ENCODE data around the gene MRPL3. TPM values are rescaled to one million over a fixed set of nuclear protein-coding genes. Genes with fewer than 3 reads are reported as not detected.

Gene MRPL3
- total RNA-seq, 1 experiment from 2014 or later: 164 TPM

DNA sequence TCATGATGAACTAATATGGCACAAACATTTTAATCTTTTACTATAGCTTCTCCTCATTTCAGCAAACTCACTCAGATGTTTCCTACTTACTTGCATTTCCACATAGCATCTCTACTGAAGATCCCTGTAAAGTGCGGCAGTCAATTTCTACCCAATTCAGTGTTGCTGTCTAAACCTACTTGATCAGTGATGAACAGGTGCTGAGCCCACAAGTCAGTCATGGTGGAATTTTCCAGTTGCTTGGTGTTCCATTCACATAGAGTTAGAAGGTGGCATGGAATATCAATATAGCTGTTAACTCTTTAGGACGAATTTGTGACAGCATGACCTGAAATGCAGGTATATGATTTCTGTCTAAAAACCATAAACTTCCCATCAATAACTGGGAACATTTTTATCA lies 22.7 kb downstream of the MRPL3 start:
- Histone ChIP-seq H3K4me3 (no peak overlapping the region), H3K9me3 (replicated peaks) (no peaks in the 10 kb centered on the region), H3K4me1 (replicated peaks) (no peaks in the 10 kb centered on the region), H3K36me3 (peaks cover 35% of the 10 kb centered on the region), H3K27me3 (replicated peaks) (no peaks in the 10 kb centered on the region), H3K27ac (no peak overlapping the region)
- DNase-seq (ENCODE audit: low read depth in 1 of 2, low spot score in 2 of 2): no peak

DNA sequence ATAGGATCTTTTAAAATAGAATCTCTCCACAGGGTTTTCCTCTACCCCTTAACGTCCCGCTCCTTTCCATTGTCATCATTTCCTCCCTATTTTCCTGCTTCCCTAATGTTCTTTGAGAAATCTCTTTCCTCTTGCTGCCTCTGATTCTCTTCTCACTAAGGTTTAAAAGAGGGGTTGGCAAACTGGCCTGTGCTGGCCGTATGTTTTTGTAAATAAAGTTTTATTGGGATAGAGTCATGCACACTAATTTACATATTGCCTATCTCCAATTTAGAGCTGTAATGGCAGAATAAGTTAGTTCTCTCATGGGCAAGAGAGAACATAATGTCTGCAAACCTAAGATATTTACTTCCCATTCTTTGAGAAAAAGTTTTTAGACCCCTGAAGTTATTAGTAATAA lies 25.0 kb downstream of the MRPL3 start:
- H3K36me3 ChIP-seq: peaks cover 22% of the 10 kb centered on the region

DNA sequence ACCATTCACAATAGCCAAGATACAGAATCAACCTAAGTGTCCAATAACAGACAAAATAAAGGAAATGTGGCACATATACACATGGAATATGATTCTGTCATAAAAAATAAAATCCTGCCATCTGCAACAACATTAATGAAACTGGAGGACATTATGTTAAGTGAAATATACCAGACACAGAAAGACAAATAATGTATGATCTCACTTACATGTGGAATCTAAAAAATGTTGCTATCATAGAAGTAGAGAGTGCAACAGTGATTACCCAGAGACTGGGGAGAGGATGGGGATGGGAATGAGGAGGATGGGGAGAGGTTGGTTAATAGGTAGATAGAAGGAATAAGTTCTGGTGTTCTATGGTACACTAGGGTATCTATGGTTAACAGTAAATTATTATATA lies 28.7 kb downstream of the MRPL3 start:
- Histone ChIP-seq H3K9me3 (replicated peaks) (no peaks in the 10 kb centered on the region), H3K27me3 (replicated peaks) (no peaks in the 10 kb centered on the region), H3K4me1 (replicated peaks) (no peaks in the 10 kb centered on the region), H3K27ac (no peak overlapping the region), H3K36me3 (peaks cover 29% of the 10 kb centered on the region), H3K4me3 (no peak overlapping the region)
- no peak for DNase-seq (ENCODE audit: low read depth in 1 of 2, low spot score in 2 of 2)

More for the DNA sequence above, 25.0 kb downstream of the MRPL3 start:
- Histone ChIP-seq H3K4me3 (no peak overlapping the region), H3K4me1 (replicated peaks) (no peaks in the 10 kb centered on the region), H3K27me3 (replicated peaks) (no peaks in the 10 kb centered on the region), H3K27ac (no peak overlapping the region), H3K9me3 (replicated peaks) (no peaks in the 10 kb centered on the region)
- DNase-seq (ENCODE audit: low read depth in 1 of 2, low spot score in 2 of 2): no peak

DNA sequence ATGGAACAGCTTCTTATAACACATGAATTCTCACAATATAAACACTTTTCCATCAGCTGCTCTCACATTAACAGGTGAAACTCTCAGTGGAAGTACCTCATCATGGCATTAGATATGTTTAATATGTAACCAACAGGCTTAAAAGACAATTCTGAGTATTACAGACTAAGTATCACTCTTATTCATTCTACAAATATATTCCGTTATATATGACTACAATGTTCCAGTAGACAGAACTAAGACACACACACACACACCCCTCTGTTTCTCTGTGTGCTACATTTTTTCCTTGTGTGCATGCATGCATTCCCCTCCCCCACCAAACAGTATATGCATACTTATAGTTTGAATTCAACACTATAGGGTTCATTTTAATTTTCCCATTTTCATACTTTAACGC lies 32.4 kb downstream of the MRPL3 start:
- no peak for DNase-seq (ENCODE audit: low read depth in 1 of 2, low spot score in 2 of 2)
- Histone ChIP-seq H3K4me1 (replicated peaks) (no peaks in the 10 kb centered on the region), H3K9me3 (replicated peaks) (no peaks in the 10 kb centered on the region), H3K27me3 (replicated peaks) (no peaks in the 10 kb centered on the region), H3K27ac (no peak overlapping the region), H3K4me3 (no peak overlapping the region), H3K36me3 (peaks cover 50% of the 10 kb centered on the region)

DNA sequence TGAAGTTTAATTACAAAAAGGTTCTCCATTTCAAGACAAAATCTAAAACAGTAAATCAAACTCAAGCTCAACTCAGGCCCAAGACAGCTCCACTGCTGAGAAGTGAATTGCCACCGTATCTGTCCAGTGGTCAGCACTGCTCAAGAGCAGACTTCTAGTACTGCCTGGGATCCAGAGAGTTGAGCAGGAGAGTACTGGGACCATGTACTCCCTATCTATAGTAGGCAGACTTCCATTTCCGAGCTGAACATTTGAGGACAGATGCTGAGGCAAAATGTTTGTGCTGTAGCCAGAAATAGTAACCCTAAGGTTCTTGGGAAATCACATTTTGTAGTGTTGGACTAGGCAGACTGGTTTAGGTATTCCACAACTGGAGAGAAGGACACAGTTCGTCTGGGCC lies 44.1 kb downstream of the MRPL3 start:
- H3K4me1 ChIP-seq (replicated peaks): no peaks in the 10 kb centered on the region
- no peaks in the 10 kb centered on the region for H3K9me3 ChIP-seq (replicated peaks)
- H3K27me3 ChIP-seq (replicated peaks): no peaks in the 10 kb centered on the region
- H3K4me3 ChIP-seq: no peak overlapping the region
- no peak overlapping the region for H3K27ac ChIP-seq
- peaks cover 10% of the 10 kb centered on the region; the same call in 1 of the 2 replicates for H3K36me3 ChIP-seq
- DNase-seq (ENCODE audit: low read depth in 1 of 2, low spot score in 2 of 2): no peak

DNA sequence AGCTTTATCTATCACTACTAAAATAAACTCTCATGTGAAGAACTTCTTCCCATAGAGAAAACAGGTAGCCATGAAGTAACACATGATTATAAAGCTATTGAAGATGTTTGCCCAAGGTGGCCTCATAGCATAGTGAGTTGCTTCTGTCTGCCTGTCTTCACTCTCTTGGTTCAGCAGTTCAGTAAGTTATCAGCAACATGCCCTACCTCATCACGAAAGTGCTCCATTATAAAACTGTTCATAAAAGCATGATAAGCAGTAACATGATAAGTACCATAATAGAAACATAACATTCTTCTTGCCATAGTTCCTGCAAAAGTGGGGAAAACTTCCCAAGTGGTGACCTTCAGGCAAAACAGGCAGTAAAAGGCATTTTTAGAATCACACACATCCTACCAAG lies 45.6 kb downstream of the MRPL3 start:
- peaks cover 7% of the 10 kb centered on the region; the same call in 1 of the 2 replicates for H3K36me3 ChIP-seq
- H3K9me3 ChIP-seq (replicated peaks): no peaks in the 10 kb centered on the region
- no peaks in the 10 kb centered on the region for H3K4me1 ChIP-seq (replicated peaks)
- H3K27me3 ChIP-seq (replicated peaks): no peaks in the 10 kb centered on the region
- no peak for DNase-seq (ENCODE audit: low read depth in 1 of 2, low spot score in 2 of 2)
- H3K4me3 ChIP-seq: no peak overlapping the region
- H3K27ac ChIP-seq: no peak overlapping the region

DNA sequence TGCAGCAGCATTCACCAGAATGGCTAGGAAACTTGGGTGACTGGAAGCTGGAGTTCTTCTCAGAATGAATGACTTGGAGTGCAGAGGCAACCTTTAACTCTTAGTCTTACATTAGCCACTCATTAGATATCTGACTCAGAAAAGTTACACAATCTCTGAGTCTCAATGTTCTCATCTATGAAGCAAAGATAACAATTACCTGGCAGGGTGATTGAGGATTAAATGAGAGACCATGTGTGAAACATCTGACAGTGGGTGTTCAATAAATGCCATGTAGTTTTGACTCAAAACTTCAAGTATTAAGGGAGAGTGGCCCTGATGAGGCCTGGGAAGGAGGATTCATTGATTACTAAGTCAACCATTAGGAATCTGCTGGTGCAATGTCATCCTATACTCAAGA lies 48.3 kb downstream of the MRPL3 start:
- Histone ChIP-seq H3K9me3 (replicated peaks) (no peaks in the 10 kb centered on the region), H3K4me1 (replicated peaks) (no peaks in the 10 kb centered on the region), H3K36me3 (no peaks in the 10 kb centered on the region), H3K27me3 (replicated peaks) (no peaks in the 10 kb centered on the region), H3K4me3 (no peak overlapping the region), H3K27ac (no peak overlapping the region)
- DNase-seq (ENCODE audit: low read depth in 1 of 2, low spot score in 2 of 2): no peak

DNA sequence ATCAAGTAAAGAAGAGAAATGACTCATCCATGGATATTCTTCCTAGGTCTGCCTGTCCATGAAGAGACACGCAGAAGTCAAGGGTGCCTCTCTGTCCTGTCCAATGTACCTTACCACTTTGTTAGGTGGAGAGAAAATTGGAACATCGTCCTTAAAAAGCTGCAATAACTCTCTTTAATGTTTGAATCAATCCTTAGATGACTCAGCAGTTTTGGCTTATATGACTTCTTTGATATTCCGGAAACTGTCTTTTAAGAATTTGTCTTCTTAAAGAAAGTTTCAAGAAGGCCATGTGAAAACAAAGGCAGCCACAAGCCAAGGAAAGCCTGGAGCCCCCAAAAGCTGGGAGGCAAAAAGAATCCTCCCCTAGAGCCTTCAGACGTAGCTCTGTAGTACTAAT lies 49.2 kb downstream of the MRPL3 start:
- Histone ChIP-seq H3K36me3 (no peaks in the 10 kb centered on the region), H3K4me3 (no peak overlapping the region), H3K9me3 (replicated peaks) (no peaks in the 10 kb centered on the region), H3K27me3 (replicated peaks) (no peaks in the 10 kb centered on the region), H3K4me1 (replicated peaks) (no peaks in the 10 kb centered on the region), H3K27ac (no peak overlapping the region)
- no peak for DNase-seq (ENCODE audit: low read depth in 1 of 2, low spot score in 2 of 2)

DNA sequence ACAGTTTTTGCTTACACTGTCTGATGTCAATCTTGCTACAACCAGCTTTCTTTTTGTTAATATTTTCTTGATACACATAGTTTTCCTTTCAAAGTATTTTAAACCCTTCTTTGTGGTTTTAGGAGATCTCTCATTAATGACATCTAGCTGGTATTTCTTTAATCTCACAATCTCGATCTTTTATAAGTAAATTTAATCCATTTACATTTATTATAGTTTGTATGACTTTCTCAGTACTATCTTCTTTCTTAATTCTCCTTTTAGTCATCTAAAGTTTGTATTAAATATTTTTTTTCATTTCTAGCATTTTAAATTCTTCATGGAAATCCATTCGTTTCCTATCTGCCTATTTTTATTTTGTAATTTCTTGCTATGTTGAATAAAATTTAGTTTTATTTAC lies 55.4 kb downstream of the MRPL3 start:
- Histone ChIP-seq H3K4me1 (replicated peaks) (no peaks in the 10 kb centered on the region), H3K4me3 (no peak overlapping the region), H3K36me3 (no peaks in the 10 kb centered on the region), H3K9me3 (replicated peaks) (no peaks in the 10 kb centered on the region), H3K27ac (no peak overlapping the region), H3K27me3 (replicated peaks) (no peaks in the 10 kb centered on the region)
- no peak for DNase-seq (ENCODE audit: low read depth in 1 of 2, low spot score in 2 of 2)

DNA sequence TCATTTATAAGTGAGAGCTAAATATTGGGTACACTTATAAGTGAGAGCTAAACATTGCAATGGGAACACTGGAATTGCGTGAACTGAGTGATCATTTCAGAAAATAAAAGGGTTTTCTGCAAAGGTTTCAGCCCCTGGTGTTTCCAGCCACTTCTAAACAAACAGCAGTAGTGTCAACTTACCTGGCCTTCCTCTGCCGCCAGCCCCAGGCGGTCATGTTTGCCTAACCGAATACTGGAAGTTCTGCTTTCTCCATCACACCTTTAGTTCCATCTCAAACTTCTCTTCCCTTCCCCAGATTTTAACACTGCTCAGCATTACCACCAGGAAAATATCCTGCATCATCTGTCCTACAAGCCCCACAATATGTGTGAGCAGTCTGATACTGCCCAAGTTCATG lies 58.6 kb downstream of the MRPL3 start:
- Histone ChIP-seq H3K36me3 (no peaks in the 10 kb centered on the region), H3K27ac (no peak overlapping the region), H3K4me1 (replicated peaks) (no peaks in the 10 kb centered on the region), H3K9me3 (replicated peaks) (no peaks in the 10 kb centered on the region), H3K27me3 (replicated peaks) (no peaks in the 10 kb centered on the region), H3K4me3 (no peak overlapping the region)
- no peak for DNase-seq (ENCODE audit: low read depth in 1 of 2, low spot score in 2 of 2)

DNA sequence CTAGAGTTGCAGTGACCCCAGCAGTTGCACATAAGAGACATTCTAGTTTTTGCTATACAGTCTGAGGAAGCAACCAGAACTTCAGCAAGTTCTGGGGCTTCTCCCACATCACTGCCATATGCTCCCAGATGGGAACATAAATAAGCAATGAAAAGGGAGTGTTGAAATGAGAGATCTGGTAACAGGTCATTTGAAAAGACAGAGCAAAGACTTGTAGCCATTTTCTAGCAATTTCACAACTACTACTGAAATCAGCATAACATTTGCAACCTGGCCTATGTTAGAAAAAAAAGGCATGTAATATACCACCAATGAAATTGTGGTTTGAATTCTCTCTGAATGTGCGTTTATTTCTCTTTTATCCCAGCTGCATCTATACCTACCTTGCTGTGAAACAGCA lies 63.7 kb downstream of the MRPL3 start:
- Histone ChIP-seq H3K27ac (no peak overlapping the region), H3K9me3 (replicated peaks) (no peaks in the 10 kb centered on the region), H3K36me3 (no peaks in the 10 kb centered on the region), H3K27me3 (replicated peaks) (no peaks in the 10 kb centered on the region), H3K4me3 (no peak overlapping the region), H3K4me1 (replicated peaks) (no peaks in the 10 kb centered on the region)
- no peak for DNase-seq (ENCODE audit: low read depth in 1 of 2, low spot score in 2 of 2)

DNA sequence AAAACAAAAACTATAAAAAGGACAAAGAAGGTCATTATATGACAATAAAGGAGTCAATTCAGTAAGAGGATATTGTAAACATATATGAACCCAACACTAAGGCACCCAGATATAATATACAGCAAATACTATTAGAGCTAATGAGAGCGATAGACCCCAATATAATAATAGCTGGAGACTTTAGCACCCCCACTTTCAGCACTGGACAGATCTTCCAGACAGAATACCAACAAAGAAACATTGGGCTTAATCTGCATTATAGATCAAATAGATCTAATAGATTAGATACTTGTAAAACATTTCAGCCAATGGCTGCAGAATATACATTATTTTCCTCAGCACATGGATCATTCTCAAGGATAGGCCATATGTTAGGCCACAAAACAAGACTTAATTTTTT lies 67.8 kb downstream of the MRPL3 start:
- H3K4me3 ChIP-seq: no peak overlapping the region
- no peaks in the 10 kb centered on the region for H3K4me1 ChIP-seq (replicated peaks)
- no peaks in the 10 kb centered on the region for H3K36me3 ChIP-seq
- H3K9me3 ChIP-seq (replicated peaks): no peaks in the 10 kb centered on the region
- no peak for DNase-seq (ENCODE audit: low read depth in 1 of 2, low spot score in 2 of 2)
- H3K27me3 ChIP-seq (replicated peaks): no peaks in the 10 kb centered on the region
- no peak overlapping the region for H3K27ac ChIP-seq

DNA sequence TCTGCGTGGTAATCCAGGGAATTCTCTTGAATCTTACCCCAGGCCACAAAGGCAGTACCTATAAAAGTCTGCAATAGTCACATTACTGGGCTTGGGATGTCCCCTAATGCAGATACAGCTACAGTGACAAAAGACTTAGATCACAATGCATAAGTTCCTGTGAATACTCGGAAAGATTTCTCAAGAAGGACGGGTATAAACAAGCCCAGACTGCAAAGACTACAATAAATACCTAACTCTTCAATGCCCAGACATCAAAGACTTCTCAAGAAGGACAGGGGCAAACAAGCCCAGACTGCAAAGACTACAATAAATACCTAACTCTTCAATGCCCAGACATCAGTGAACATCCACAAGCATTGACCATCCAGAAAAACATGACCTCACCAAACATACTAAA lies 70.3 kb downstream of the MRPL3 start:
- DNase-seq (ENCODE audit: low read depth in 1 of 2, low spot score in 2 of 2): no peak

DNA sequence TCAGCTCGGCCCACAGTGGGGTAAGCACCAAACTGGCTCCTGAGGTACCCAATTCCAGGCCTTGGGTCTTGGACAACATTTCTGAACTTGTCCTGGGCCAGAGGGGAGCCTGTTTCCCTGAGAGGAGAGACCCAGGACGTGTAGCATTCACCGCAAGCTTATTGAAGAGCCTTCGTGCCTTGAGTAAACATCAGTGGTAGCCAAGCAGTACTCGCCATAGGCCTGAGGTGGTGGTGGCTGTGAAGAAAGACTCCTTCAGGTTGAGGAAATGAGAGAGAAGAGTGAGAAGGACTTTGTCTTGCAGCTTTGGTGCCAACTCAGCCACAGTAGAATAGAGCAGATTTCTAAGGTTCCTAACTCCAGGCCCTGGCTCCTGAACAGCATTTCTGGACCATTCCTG lies 71.0 kb downstream of the MRPL3 start:
- H3K36me3 ChIP-seq: no peaks in the 10 kb centered on the region
- H3K27ac ChIP-seq: no peak overlapping the region
- H3K9me3 ChIP-seq (replicated peaks): no peaks in the 10 kb centered on the region
- H3K4me1 ChIP-seq (replicated peaks): no peaks in the 10 kb centered on the region
- H3K4me3 ChIP-seq: no peak overlapping the region
- no peaks in the 10 kb centered on the region for H3K27me3 ChIP-seq (replicated peaks)
- no peak for DNase-seq (ENCODE audit: low read depth in 1 of 2, low spot score in 2 of 2)

More for the DNA sequence above, 70.3 kb downstream of the MRPL3 start:
- H3K9me3 ChIP-seq (replicated peaks): no peaks in the 10 kb centered on the region
- no peaks in the 10 kb centered on the region for H3K27me3 ChIP-seq (replicated peaks)
- H3K4me1 ChIP-seq (replicated peaks): no peaks in the 10 kb centered on the region
- H3K36me3 ChIP-seq: no peaks in the 10 kb centered on the region
- no peak overlapping the region for H3K27ac ChIP-seq
- no peak overlapping the region for H3K4me3 ChIP-seq

DNA sequence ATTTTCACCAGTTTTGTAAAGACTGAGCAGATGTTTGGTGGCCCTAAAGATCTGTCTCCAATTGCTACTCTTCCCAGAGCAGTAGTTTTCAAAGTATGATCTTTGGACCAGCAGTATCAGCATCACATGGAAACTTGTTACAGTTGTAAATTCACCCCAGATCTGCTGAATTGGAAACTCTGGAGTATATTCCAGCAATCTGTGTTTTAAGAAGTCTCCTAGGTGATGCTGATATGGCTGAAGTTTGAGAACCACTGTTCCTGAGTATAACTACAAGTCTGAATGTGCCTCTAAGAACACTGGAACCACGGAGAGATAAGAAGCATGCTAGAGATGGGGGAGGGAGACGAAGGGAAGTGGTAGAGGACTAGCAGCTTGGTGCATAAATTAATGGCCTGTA lies 75.5 kb downstream of the MRPL3 start:
- Histone ChIP-seq H3K27me3 (replicated peaks) (no peaks in the 10 kb centered on the region), H3K9me3 (replicated peaks) (no peaks in the 10 kb centered on the region), H3K4me1 (replicated peaks) (no peaks in the 10 kb centered on the region), H3K36me3 (no peaks in the 10 kb centered on the region), H3K4me3 (no peak overlapping the region), H3K27ac (no peak overlapping the region)
- no peak for DNase-seq (ENCODE audit: low read depth in 1 of 2, low spot score in 2 of 2)
